Measurements from ENCODE around the gene FTCD. TPM values are rescaled to one million over a fixed set of nuclear protein-coding genes. Genes with fewer than 3 reads are reported as not detected.
"Not testable (repeated sequence)": the region's sequence is repeated elsewhere in the genome, so short reads cannot be mapped to it uniquely, and the experiment has no call there.

FTCD gene
- total and polyA plus RNA-seq, 10 donors, result 0.35 to 2.8 (median 0.81) TPM; not detected in 5

DNA sequence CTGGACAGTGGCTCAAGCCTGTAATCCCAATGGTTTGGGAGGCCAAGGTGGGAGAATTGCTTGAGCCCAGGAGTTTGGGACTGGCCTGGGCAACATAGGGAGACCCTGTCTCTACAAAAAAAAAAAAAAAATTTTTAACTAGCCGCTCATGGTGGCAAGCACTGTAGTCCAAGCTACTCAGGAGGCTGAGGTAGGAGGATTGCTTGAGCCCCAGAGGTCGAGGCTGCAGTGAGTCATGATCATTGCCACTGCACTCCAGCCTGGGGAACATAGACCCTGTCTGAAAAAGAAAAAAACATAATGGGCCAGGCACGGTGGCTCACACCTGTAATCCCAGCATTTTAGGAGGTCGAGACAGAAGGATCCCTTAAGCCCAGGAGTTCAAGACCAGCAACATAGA lies 23.6 kb upstream of the FTCD start:
- Histone ChIP-seq H3K4me3 (no peak overlapping the region), H3K36me3 (no peaks in the 10 kb centered on the region), H3K27ac (no peak overlapping the region), H3K27me3 (replicated peaks in 1 of 7) (peaks cover 0 to 9% (median 0%) of the 10 kb centered on the region in 7 donors), H3K4me1 (peaks cover 0 to 11% (median under 1%) of the 10 kb centered on the region in 6 donors), H3K9me3 (peaks cover 0 to 40% (median 19%) of the 10 kb centered on the region in 8 donors)
- 73 to 87% (median 84%) methylated on average over 4 of the region's 4 CpGs for WGBS, 5 donors
- intact Hi-C loops (cut with DNase I; ENCODE audit: low total_unique reads), result no loop called here
- no peak for TF ChIP-seq POLR2A (IDR thresholded peaks at IDR 0.05)
- no peak for DNase-seq

- H3K4me1 ChIP-seq; H3K4me3 ChIP-seq; intact Hi-C loops (cut with DNase I; ENCODE audit: low total_unique reads); DNase-seq; H3K27ac ChIP-seq; H3K36me3 ChIP-seq: not testable (repeated sequence)
- Histone ChIP-seq H3K9me3 (peaks cover 0 to 48% (median 21%) of the 10 kb centered on the region in 8 donors), H3K27me3 (replicated peaks in 1 of 7) (peaks cover 0 to 20% (median 0%) of the 10 kb centered on the region in 7 donors)
- WGBS, 5 donors, result 85 to 97% (median 88%) methylated on average over 3 of the region's 3 CpGs
Measured at GRCh38 chr21:46176443-46177129, 21.2 kb upstream of the FTCD start.

DNA sequence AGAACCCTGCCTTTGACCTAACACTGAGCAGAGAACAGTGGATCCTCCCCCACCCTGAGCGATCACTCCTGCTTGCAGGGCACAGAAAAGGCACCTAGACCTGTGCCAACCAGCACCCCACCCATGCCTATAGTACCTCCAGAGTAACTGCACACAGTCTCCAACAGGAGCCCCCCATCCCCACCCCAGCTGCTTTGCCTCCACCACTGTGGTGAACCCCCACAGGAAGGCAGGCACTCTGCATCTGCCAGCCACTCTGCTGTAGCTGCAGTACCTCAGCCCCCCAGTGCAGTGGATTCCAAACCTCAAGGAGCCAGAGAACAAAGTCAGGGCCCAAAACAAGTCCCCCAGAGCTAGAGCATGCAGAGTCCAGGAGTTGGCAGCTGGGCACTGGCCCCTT lies 18.2 kb upstream of the FTCD start:
- no peak for DNase-seq
- TF ChIP-seq POLR2A (IDR thresholded peaks at IDR 0.05) (no peak), POLR2AphosphoS5 (IDR thresholded peaks at IDR 0.05) (no peak)
- TF ChIP-seq, protein P1, sequence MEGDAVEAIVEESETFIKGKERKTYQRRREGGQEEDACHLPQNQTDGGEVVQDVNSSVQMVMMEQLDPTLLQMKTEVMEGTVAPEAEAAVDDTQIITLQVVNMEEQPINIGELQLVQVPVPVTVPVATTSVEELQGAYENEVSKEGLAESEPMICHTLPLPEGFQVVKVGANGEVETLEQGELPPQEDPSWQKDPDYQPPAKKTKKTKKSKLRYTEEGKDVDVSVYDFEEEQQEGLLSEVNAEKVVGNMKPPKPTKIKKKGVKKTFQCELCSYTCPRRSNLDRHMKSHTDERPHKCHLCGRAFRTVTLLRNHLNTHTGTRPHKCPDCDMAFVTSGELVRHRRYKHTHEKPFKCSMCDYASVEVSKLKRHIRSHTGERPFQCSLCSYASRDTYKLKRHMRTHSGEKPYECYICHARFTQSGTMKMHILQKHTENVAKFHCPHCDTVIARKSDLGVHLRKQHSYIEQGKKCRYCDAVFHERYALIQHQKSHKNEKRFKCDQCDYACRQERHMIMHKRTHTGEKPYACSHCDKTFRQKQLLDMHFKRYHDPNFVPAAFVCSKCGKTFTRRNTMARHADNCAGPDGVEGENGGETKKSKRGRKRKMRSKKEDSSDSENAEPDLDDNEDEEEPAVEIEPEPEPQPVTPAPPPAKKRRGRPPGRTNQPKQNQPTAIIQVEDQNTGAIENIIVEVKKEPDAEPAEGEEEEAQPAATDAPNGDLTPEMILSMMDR (IDR thresholded peaks at IDR 0.05 in 8 of 11, conservative IDR thresholded peaks at IDR 0.05 in 3 of 11), result no peak
- intact Hi-C loops (cut with DNase I; ENCODE audit: low total_unique reads), result no loop called here
- H3K36me3 ChIP-seq, result no peaks in the 10 kb centered on the region
- peaks cover 0 to 48% (median 21%) of the 10 kb centered on the region in 8 donors for H3K9me3 ChIP-seq
- H3K27ac ChIP-seq, result no peak overlapping the region
- no peak overlapping the region for H3K4me3 ChIP-seq
- peaks cover 0 to 4% (median 0%) of the 10 kb centered on the region in 6 donors for H3K4me1 ChIP-seq
- 89 to 100% (median 93%) methylated on average over 1 of the region's 1 CpG for WGBS, 5 donors
- peaks cover 0 to 20% (median 0%) of the 10 kb centered on the region in 7 donors for H3K27me3 ChIP-seq (replicated peaks in 1 of 7)

- Histone ChIP-seq H3K27ac (no peak overlapping the region), H3K4me1 (peaks cover 0 to 4% (median 0%) of the 10 kb centered on the region in 6 donors), H3K4me3 (no peak overlapping the region), H3K36me3 (peaks cover 0 to 4% (median 0%) of the 10 kb centered on the region in 6 donors), H3K9me3 (peaks cover 0 to 48% (median 21%) of the 10 kb centered on the region in 8 donors), H3K27me3 (replicated peaks in 1 of 7) (peaks cover 0 to 20% (median 0%) of the 10 kb centered on the region in 7 donors)
- WGBS, 5 donors, result 76 to 95% (median 88%) methylated on average over 4 to 6 of the region's 6 CpGs
- TF ChIP-seq, protein P1 (IDR thresholded peaks at IDR 0.05 in 8 of 11, conservative IDR thresholded peaks at IDR 0.05 in 3 of 11), result no peak
- no peak for TF ChIP-seq POLR2A (IDR thresholded peaks at IDR 0.05)
- TF ChIP-seq POLR2AphosphoS5 (IDR thresholded peaks at IDR 0.05), result no peak
- intact Hi-C loops (cut with DNase I; ENCODE audit: low total_unique reads), result no loop called here
- no peak for DNase-seq
Measured at GRCh38 chr21:46172863-46173528, 17.6 kb upstream of the FTCD start.
